ENCODE data around the gene KCNQ1OT1. TPM values are rescaled to one million over a fixed set of nuclear protein-coding genes. Genes with fewer than 3 reads are reported as not detected.

Gene KCNQ1OT1
- total RNA-seq, 1 experiment from 2014 or later = 1.2 TPM

DNA sequence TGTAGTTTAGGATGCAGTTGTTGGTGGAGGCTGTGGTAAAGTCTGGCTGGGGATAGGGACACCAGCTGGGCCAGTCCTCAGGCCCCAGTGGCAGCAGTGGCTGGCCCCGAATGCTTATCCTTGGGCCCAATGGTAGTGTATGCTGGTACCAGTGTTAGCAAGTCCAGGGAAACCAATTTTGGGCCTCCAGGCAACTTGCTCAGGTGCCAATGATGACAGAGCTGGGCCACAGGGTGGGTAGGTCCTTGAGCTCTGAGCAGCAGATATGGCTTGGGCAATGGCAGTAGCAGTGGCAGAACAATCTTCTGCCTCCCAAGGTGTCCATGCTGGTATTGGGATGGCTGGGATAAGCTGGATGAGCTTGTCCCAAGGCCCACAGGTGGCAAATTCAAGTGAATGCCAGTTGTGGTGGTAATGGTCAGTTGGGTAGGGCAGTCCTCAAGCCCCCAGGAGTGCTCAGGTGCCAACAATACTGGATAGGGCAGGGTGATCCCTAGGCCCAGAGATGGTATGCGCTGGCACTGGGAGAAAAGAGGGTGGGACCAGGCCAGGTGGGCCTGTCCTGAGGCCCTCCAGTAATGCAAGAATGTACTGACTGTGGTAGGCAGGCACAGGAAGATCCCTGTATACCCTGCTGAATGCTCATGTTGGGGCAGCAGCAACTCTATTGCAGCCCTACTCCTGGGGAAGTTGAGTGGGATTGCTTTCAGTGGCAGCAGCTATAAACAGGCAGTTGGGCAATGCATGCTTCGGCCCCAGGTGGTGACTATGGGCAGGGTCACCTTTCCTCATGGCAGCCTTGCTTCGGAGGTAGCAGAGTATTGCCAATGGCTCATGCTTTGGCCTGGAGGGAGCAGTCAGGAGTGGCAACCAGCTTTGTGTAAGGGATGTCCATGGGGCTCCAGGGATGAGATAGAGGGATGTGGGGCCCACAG lies 54.7 kb downstream of the KCNQ1OT1 start:
- Histone ChIP-seq H3K23me2 (ENCODE audit: insufficient read length, low read depth, low read length, poor library complexity, severe bottlenecking) (no peaks in the 10 kb centered on the region), H3K79me2 (ENCODE audit: insufficient read depth, low read length) (no peaks in the 10 kb centered on the region), H2BK20ac (ENCODE audit: low read depth, low read length, poor library complexity, severe bottlenecking) (no peak overlapping the region), H3K18ac (ENCODE audit: insufficient read length, low read depth, low read length) (no peak overlapping the region), H2BK12ac (ENCODE audit: insufficient read length, low read depth, low read length) (no peak overlapping the region), H3K27ac (ENCODE audit: insufficient read length, low read depth, low read length) (no peak overlapping the region), H4K91ac (ENCODE audit: insufficient read length, low read depth, low read length) (no peak overlapping the region), H2BK120ac (ENCODE audit: low read depth, low read length, poor library complexity, severe bottlenecking) (no peak overlapping the region), H3K9me3 (ENCODE audit: control insufficient read depth, low read depth, low read length) (peaks cover 42% of the 10 kb centered on the region), H2BK5ac (ENCODE audit: insufficient read length, low read length) (no peak overlapping the region), H3K4me1 (ENCODE audit: insufficient read depth, low read length) (no peaks in the 10 kb centered on the region), H3T11ph (ENCODE audit: low read length) (no peak overlapping the region), H2BK15ac (ENCODE audit: low read depth, low read length) (no peak overlapping the region), H3K56ac (ENCODE audit: insufficient read length, low read depth, low read length) (no peak overlapping the region), H3K14ac (ENCODE audit: insufficient read depth, low read length) (no peak overlapping the region), H3K79me1 (ENCODE audit: insufficient read depth, low read depth, low read length, poor library complexity, severe bottlenecking) (no peaks in the 10 kb centered on the region), H3K23ac (ENCODE audit: insufficient read length, low read depth, low read length) (no peak overlapping the region), H2AK5ac (ENCODE audit: insufficient read length, low read length) (no peak overlapping the region), H4K5ac (ENCODE audit: insufficient read length, low read depth, low read length) (no peak overlapping the region), H3K4ac (ENCODE audit: low read depth, low read length) (no peak overlapping the region), H2AFZ (ENCODE audit: low read length) (no peak overlapping the region), H3K9ac (ENCODE audit: extremely low read depth, insufficient read length, low read length) (no peak overlapping the region), H3K27me3 (ENCODE audit: insufficient read depth, low read length) (peaks cover 2% of the 10 kb centered on the region; the same call in 1 of the 2 replicates), H4K20me1 (ENCODE audit: control insufficient read depth, insufficient read depth, insufficient read length) (no peaks in the 10 kb centered on the region), H3K4me2 (ENCODE audit: insufficient read depth, insufficient read length, low read length) (no peak overlapping the region), H4K8ac (replicated peaks; ENCODE audit: insufficient read length, low read depth, low read length) (no peak overlapping the region)
- Mint-ChIP-seq H3K27ac (no peak overlapping the region), H3K9me3 (peaks cover 98 to 100% of the 10 kb centered on the region in 2 experiments), H3K4me1 (no peaks in the 10 kb centered on the region), H3K4me3 (no peak overlapping the region), H3K36me3 (ENCODE audit: insufficient read depth in 1 of 3, low read depth in 3 of 3) (peaks cover 41 to 67% (median 51%) of the 10 kb centered on the region in 3 experiments), H3K27me3 (ENCODE audit: low read depth) (peaks cover 96% of the 10 kb centered on the region)
- no CpG with 5 or more reads among the region's 4 CpGs for WGBS (ENCODE audit: extremely low coverage, insufficient read length, low lambda C conversion rate)
- no peak for DNase-seq
- no peak for TF ChIP-seq CTCF (conservative IDR thresholded peaks at IDR 0.05)
